Epithelial cell of proximal tubule (primary cell): ENCODE results near the gene TRPM8. TPM values are rescaled to one million over a fixed set of nuclear protein-coding genes. Genes with fewer than 3 reads are reported as not detected.

Experiments
- DNase-seq: peaks from one replicate; pipeline ENCODE4 v3.0.0-alpha.2; 2011; ENCODE audit warnings: low read depth
- H3K4me3 ChIP-seq: 2 replicates; pipeline ENCODE4 v1.5.1; 2011; ENCODE audit warnings: low read depth, mild to moderate bottlenecking, low read length
- CTCF ChIP-seq: conservative IDR thresholded peaks from 2 replicates; pipeline ENCODE4 v1.5.1; 2012; ENCODE audit warnings: low read depth, mild to moderate bottlenecking, low read length
- total RNA-seq: library from RNA; depleted of rRNA; stranded (reverse); fragments of >200 nt; gene quantifications from 2 replicates; pipeline ENCODE4 v1.2.3, GENCODE V29; 2015

TRPM8 gene
- total RNA-seq, 1 donor from 2014 or later, result 4.1 TPM

- no peak for TF ChIP-seq CTCF
- no peak for DNase-seq
- H3K4me3 ChIP-seq, result no peak overlapping the region
Measured at GRCh38 chr2:233989221-233989858, 72.2 kb downstream of the TRPM8 start.

GRCh38 chr2:233990261-233990798 lies 73.2 kb downstream of the TRPM8 start:
- DNase-seq, result no peak

GRCh38 chr2:233991196-233991595 lies 74.0 kb downstream of the TRPM8 start:
- no peak for TF ChIP-seq CTCF
- DNase-seq, result no peak
- H3K4me3 ChIP-seq, result no peak overlapping the region

More at GRCh38 chr2:233990261-233990798, 73.2 kb downstream of the TRPM8 start:
- no peak overlapping the region for H3K4me3 ChIP-seq
- no peak for TF ChIP-seq CTCF

- H3K4me3 ChIP-seq, result no peak overlapping the region
- no peak for TF ChIP-seq CTCF
- DNase-seq, result no peak
Measured at GRCh38 chr2:233992513-233993217, 75.5 kb downstream of the TRPM8 start.

- DNase-seq, result no peak
- no peak for TF ChIP-seq CTCF
- no peak overlapping the region for H3K4me3 ChIP-seq
Measured at GRCh38 chr2:233993461-233993860, 76.3 kb downstream of the TRPM8 start.

- DNase-seq, result no peak
- no peak overlapping the region for H3K4me3 ChIP-seq
- no peak for TF ChIP-seq CTCF
Measured at GRCh38 chr2:233994151-233994550, 77.0 kb downstream of the TRPM8 start.
